ENCODE data around the gene PABPN1L.

The PABPN1L gene

GRCh38 chr16:88882358-88883030, 16.0 kb upstream of the PABPN1L start:
- peak; percentile 67 for DNase-seq

- DNase-seq, result no peak
These were observed 15.4 kb upstream of the PABPN1L start for GRCh38 chr16:88881675-88882357.

- no peak for DNase-seq
These were observed 14.7 kb upstream of the PABPN1L start for GRCh38 chr16:88881007-88881615.

GRCh38 chr16:88880226-88881006, 14.0 kb upstream of the PABPN1L start:
- DNase-seq, result no peak

GRCh38 chr16:88879788-88880055, 13.3 kb upstream of the PABPN1L start:
- DNase-seq, result no peak

GRCh38 chr16:88878967-88879787, 12.7 kb upstream of the PABPN1L start:
- DNase-seq, result no peak

GRCh38 chr16:88878356-88878755, 11.9 kb upstream of the PABPN1L start:
- no peak for DNase-seq

- no peak for DNase-seq
These were observed 11.3 kb upstream of the PABPN1L start for GRCh38 chr16:88877564-88878289.

- no peak for DNase-seq
These were observed 10.6 kb upstream of the PABPN1L start for GRCh38 chr16:88876942-88877526.

GRCh38 chr16:88875703-88876234, 9.3 kb upstream of the PABPN1L start:
- no peak for DNase-seq

- DNase-seq, result no peak
These were observed 8.6 kb upstream of the PABPN1L start for GRCh38 chr16:88874938-88875599.

- no peak for DNase-seq
These were observed 6.3 kb upstream of the PABPN1L start for GRCh38 chr16:88872650-88873331.

GRCh38 chr16:88871730-88872416, 5.4 kb upstream of the PABPN1L start:
- no peak for DNase-seq

- DNase-seq, result no peak
These were observed 4.9 kb upstream of the PABPN1L start for GRCh38 chr16:88871349-88871702.

- no peak for DNase-seq
These were observed 4.3 kb upstream of the PABPN1L start for GRCh38 chr16:88870608-88871348.

GRCh38 chr16:88869673-88869980, 3.2 kb upstream of the PABPN1L start:
- no peak for DNase-seq

GRCh38 chr16:88868974-88869672, 2.7 kb upstream of the PABPN1L start:
- DNase-seq, result no peak

GRCh38 chr16:88867581-88868246, 1.3 kb upstream of the PABPN1L start:
- DNase-seq, result no peak

All from activated effector memory CD4-positive, alpha-beta T cell treated with anti-CD3 and anti-CD28 coated beads, Interleukin-2, amount 50 U/mL, for 16 hours (primary cell).